A375 (cell line): ENCODE results near the gene CST6. TPM values are rescaled to one million over a fixed set of nuclear protein-coding genes. Genes with fewer than 3 reads are reported as not detected.

Experiments used
- total RNA-seq: library from RNA; depleted of rRNA; stranded (reverse); fragments of >200 nt; shearing (Covaris generic); gene quantifications from 2 replicates; pipeline ENCODE4 v1.2.3, GENCODE V29; 2014; rRNA removed

Gene CST6
- 0.19 and 0.91 TPM in 2 replicates for total RNA-seq

GRCh38 chr11:66011785-66012303, at the start of gene CST6:
CST6 (plus strand) TSS chr11:66012008; CDS start chr11:66012045, 37 bp downstream.

GRCh38 chr11:66001942-66002647, 9.7 kb upstream of the CST6 start, which contains the start of the genes BANF1 and EIF1AD:
BANF1 (plus strand) TSS chr11:66002503; CDS start chr11:66003251, 748 bp downstream.
EIF1AD (minus strand) TSS chr11:66002157; CDS start chr11:66000389, 1,768 bp downstream.

GRCh38 chr11:66026017-66026529, 14.3 kb downstream of the CST6 start, which contains the start of gene CATSPER1:
CATSPER1 (minus strand) TSS chr11:66026479; CDS start chr11:66026379, 100 bp downstream.

GRCh38 chr11:66048547-66049323, 36.9 kb downstream of the CST6 start, which contains the start of gene GAL3ST3:
GAL3ST3 (minus strand) TSS chr11:66049161; CDS start chr11:66045415, 3,746 bp downstream.

GRCh38 chr11:66051766-66052663, 40.2 kb downstream of the CST6 start, which contains the start of gene SF3B2:
SF3B2 (plus strand) TSS chr11:66052364; CDS start chr11:66052385, 21 bp downstream.

Other genes with a start within 250 kb of the CST6 start
- gene AP5B1, start 231.0 kb upstream of the CST6 start, total RNA-seq, result 23.7 and 24.5 TPM in 2 replicates
- gene OVOL1, start 224.9 kb upstream of the CST6 start, total RNA-seq, result 0.11 TPM in 2 replicates
- gene SNX32, start 178.0 kb upstream of the CST6 start, total RNA-seq, result 0.13 TPM in 1 of 2 replicates, not detected in the other
- gene CFL1, start 153.8 kb upstream of the CST6 start, total RNA-seq, result 2,320 and 2,361 TPM in 2 replicates
- gene MUS81, start 151.6 kb upstream of the CST6 start, total RNA-seq, result 94.2 and 103 TPM in 2 replicates
- 11.4 and 16.7 TPM in 2 replicates for gene EFEMP2, start 139.2 kb upstream of the CST6 start, total RNA-seq
- 0.24 and 0.41 TPM in 2 replicates for gene CTSW, start 132.2 kb upstream of the CST6 start, total RNA-seq
- gene FIBP, start 123.5 kb upstream of the CST6 start, total RNA-seq, result 307 and 389 TPM in 2 replicates
- 158 and 196 TPM in 2 replicates for gene CCDC85B, start 121.3 kb upstream of the CST6 start, total RNA-seq
- 548 and 703 TPM in 2 replicates for gene FOSL1, start 111.6 kb upstream of the CST6 start, total RNA-seq
- 17.5 and 22.0 TPM in 2 replicates for gene C11orf68, start 92.9 kb upstream of the CST6 start, total RNA-seq
- gene DRAP1, start 92.6 kb upstream of the CST6 start, total RNA-seq, result 837 and 878 TPM in 2 replicates
- not detected in 2 replicates for gene TSGA10IP, start 66.5 kb upstream of the CST6 start, total RNA-seq
- 230 and 245 TPM in 2 replicates for gene SART1, start 50.3 kb upstream of the CST6 start, total RNA-seq
- gene EIF1AD, start 9.9 kb upstream of the CST6 start, total RNA-seq, result 50.8 and 60.5 TPM in 2 replicates
- 73.9 and 84.0 TPM in 2 replicates for gene BANF1, start 9.5 kb upstream of the CST6 start, total RNA-seq
- 9.7 and 11.3 TPM in 2 replicates for gene CATSPER1, start 14.5 kb downstream of the CST6 start, total RNA-seq
- 0.30 and 0.34 TPM in 2 replicates for gene GAL3ST3, start 37.2 kb downstream of the CST6 start, total RNA-seq
- gene SF3B2, start 40.4 kb downstream of the CST6 start, total RNA-seq, result 306 and 311 TPM in 2 replicates
- gene PACS1, start 58.3 kb downstream of the CST6 start, total RNA-seq, result 14.2 and 15.2 TPM in 2 replicates
- gene KLC2, start 245.7 kb downstream of the CST6 start, total RNA-seq, result 23.0 and 24.2 TPM in 2 replicates